Omental fat pad (tissue), 4 donors: ENCODE data around the gene KIF26B. TPM values are rescaled to one million over a fixed set of nuclear protein-coding genes. Genes with fewer than 3 reads are reported as not detected.
"Not testable (repeated sequence)": the region's sequence is repeated elsewhere in the genome, so short reads cannot be mapped to it uniquely, and the experiment has no call there.

Experiments
- ATAC-seq: fragments of 150-250 bp; one replicate; pipeline ENCODE4 v1.9.1; 2016; ENCODE audit warnings: mild to moderate bottlenecking, moderate library complexity; ENCODE audit not compliant: low FRiP score
- DNase-seq: peaks from one replicate; pipeline ENCODE4 v3.0.0-alpha.2; 2019; ENCODE audit warnings: low spot score
- CTCF ChIP-seq, 3 donors: fragments of 450-650 bp; IDR thresholded peaks; one replicate each; pipeline ENCODE4 v1.5.1; 2016 to 2017; ENCODE audit warnings: antibody characterized with exemption in 3 of 3, mild to moderate bottlenecking in 3 of 3, moderate library complexity in 2 of 3
- total RNA-seq, 4 donors: library from RNA; depleted of rRNA; stranded (reverse); fragments of >200 nt; gene quantifications; one replicate each; pipeline ENCODE4 v1.1.0, GENCODE V29; 2016

KIF26B gene
- total RNA-seq, 4 donors from 2014 or later, result 0.13 to 0.96 (median 0.39) TPM

- TF ChIP-seq CTCF (IDR thresholded peaks at IDR 0.05), result no peak
- ATAC-seq (no peak), DNase-seq (no peak)
Observed at GRCh38 chr1:245715291-245715701, 560.5 kb downstream of the KIF26B start.

GRCh38 chr1:245715970-245716369, 561.2 kb downstream of the KIF26B start:
- ATAC-seq, result no peak
- DNase-seq, result no peak
- TF ChIP-seq CTCF (IDR thresholded peaks at IDR 0.05), result no peak

GRCh38 chr1:245716561-245716960, 561.8 kb downstream of the KIF26B start:
- no peak for TF ChIP-seq CTCF (IDR thresholded peaks at IDR 0.05)
- ATAC-seq, result no peak
- no peak for DNase-seq

GRCh38 chr1:245717611-245718010, 562.8 kb downstream of the KIF26B start:
- no peak for DNase-seq
- no peak for ATAC-seq
- TF ChIP-seq CTCF (IDR thresholded peaks at IDR 0.05), result no peak

GRCh38 chr1:245718123-245718522, 563.3 kb downstream of the KIF26B start:
- no peak for DNase-seq
- no peak for TF ChIP-seq CTCF (IDR thresholded peaks at IDR 0.05)
- no peak for ATAC-seq

GRCh38 chr1:245718951-245719350, 564.2 kb downstream of the KIF26B start:
- DNase-seq (no peak), ATAC-seq (no peak)
- TF ChIP-seq CTCF (IDR thresholded peaks at IDR 0.05), result no peak

GRCh38 chr1:245721488-245721887, 566.7 kb downstream of the KIF26B start:
- ATAC-seq (no peak), DNase-seq (no peak)
- TF ChIP-seq CTCF (IDR thresholded peaks at IDR 0.05), result no peak

- ATAC-seq, DNase-seq: not testable (repeated sequence)
Observed at GRCh38 chr1:245728035-245728434, 573.2 kb downstream of the KIF26B start.
